HepG2 (cell line): ENCODE results near the gene SUCLG2. TPM values are rescaled to one million over a fixed set of nuclear protein-coding genes. Genes with fewer than 3 reads are reported as not detected.

Experiments
- AGO1 ChIP-seq: fragments of 200-400 bp; formaldehyde crosslinking; IDR thresholded peaks from 2 replicates; pipeline ENCODE4 v1.6.1; 2017; ENCODE audit warnings: mild to moderate bottlenecking, low read depth, low read length, moderate library complexity; ENCODE audit not compliant: poor library complexity, severe bottlenecking
- EEA1 ChIP-seq: sonication (generic); formaldehyde crosslinking; IDR thresholded peaks from 2 replicates; pipeline ENCODE4 v1.5.1; 2020; ENCODE audit warnings: mild to moderate bottlenecking, missing genetic modification reagents, borderline replicate concordance
- ERF ChIP-seq: IDR thresholded peaks from 2 replicates; pipeline ENCODE4 v1.6.1; 2018; ENCODE audit warnings: missing biosample characterization, missing genetic modification reagents
- FOXA1 ChIP-seq, 2 experiments: fragments of 450-650 bp in 1 of 2; sonication (generic) in 1 of 2; formaldehyde crosslinking in 1 of 2; IDR thresholded peaks; 2 replicates each; pipeline versions ENCODE4 v1.4.0 to v1.6.1; 2016 to 2020; ENCODE audit warnings: missing genetic modification reagents in 1 of 2
- FOXP1 ChIP-seq, 2 experiments: fragments of 450-650 bp in 1 of 2; IDR thresholded peaks; 2 replicates each; pipeline ENCODE4 v1.6.1; 2017 to 2018; ENCODE audit warnings: antibody characterized with exemption in 1 of 2
- HNF4G ChIP-seq, 2 experiments: sonication (generic) in 1 of 2; formaldehyde crosslinking in 1 of 2; IDR thresholded peaks; 2 replicates each; pipeline versions ENCODE4 v1.4.0 to v1.6.1; 2011 to 2020; ENCODE audit warnings: borderline replicate concordance in 2 of 2, low read depth in 2 of 2, mild to moderate bottlenecking in 2 of 2, low read length in 1 of 2, missing genetic modification reagents in 1 of 2, moderate library complexity in 1 of 2
- IRX3 ChIP-seq: sonication (generic); formaldehyde crosslinking; IDR thresholded peaks from 2 replicates; pipeline ENCODE4 v1.8.1; 2023; ENCODE audit warnings: mild to moderate bottlenecking, low read depth, missing genetic modification reagents, borderline replicate concordance
- KAT8 ChIP-seq: IDR thresholded peaks from 2 replicates; pipeline ENCODE4 v1.6.1; 2016; ENCODE audit warnings: missing genetic modification reagents, missing compliant biosample characterization
- KDM2A ChIP-seq: sonication (generic); formaldehyde crosslinking; IDR thresholded peaks from 2 replicates; pipeline ENCODE4 v1.4.0; 2020; ENCODE audit warnings: low read depth, missing genetic modification reagents, borderline replicate concordance
- PTBP1 ChIP-seq: fragments of 200-400 bp; formaldehyde crosslinking; IDR thresholded peaks from 2 replicates; pipeline ENCODE4 v1.6.1; 2018; ENCODE audit warnings: low read length, low read depth; ENCODE audit not compliant: poor library complexity, severe bottlenecking
- SRF ChIP-seq: IDR thresholded peaks from 2 replicates; pipeline ENCODE4 v1.6.1; 2011; ENCODE audit warnings: mild to moderate bottlenecking, low read depth, low read length, moderate library complexity
- SRSF4 ChIP-seq: fragments of 200-400 bp; formaldehyde crosslinking; IDR thresholded peaks from one replicate; pipeline ENCODE4 v1.6.1; 2018; ENCODE audit warnings: mild to moderate bottlenecking, low read depth, low read length, moderate library complexity; ENCODE audit not compliant: poor library complexity, severe bottlenecking
- SRSF9 ChIP-seq: fragments of 200-400 bp; formaldehyde crosslinking; IDR thresholded peaks from 2 replicates; pipeline ENCODE4 v1.6.1; 2018; ENCODE audit warnings: borderline replicate concordance, mild to moderate bottlenecking, low read depth, low read length; ENCODE audit not compliant: insufficient read depth, poor library complexity, severe bottlenecking
- TCF7 ChIP-seq: sonication (generic); IDR thresholded peaks from 2 replicates; pipeline ENCODE4 v1.6.1; 2016; ENCODE audit warnings: antibody characterized with exemption, low read depth
- ZBTB38 ChIP-seq: sonication (generic); formaldehyde crosslinking; IDR thresholded peaks from 2 replicates; pipeline ENCODE4 v1.5.1; 2020; ENCODE audit warnings: mild to moderate bottlenecking, missing genetic modification reagents
- ZBTB42 ChIP-seq: sonication (generic); formaldehyde crosslinking; IDR thresholded peaks from 2 replicates; pipeline ENCODE4 v1.5.0; 2020; ENCODE audit warnings: mild to moderate bottlenecking, missing genetic modification reagents
- ZNF251 ChIP-seq: sonication (generic); formaldehyde crosslinking; IDR thresholded peaks from 2 replicates; pipeline ENCODE4 v1.9.0; 2021; ENCODE audit warnings: mild to moderate bottlenecking, missing genetic modification reagents
- ZNF33A ChIP-seq: sonication (generic); formaldehyde crosslinking; IDR thresholded peaks from 2 replicates; pipeline ENCODE4 v1.5.1; 2020; ENCODE audit warnings: missing genetic modification reagents, mild to moderate bottlenecking, moderate library complexity, borderline replicate concordance
- ZNF446 ChIP-seq: sonication (generic); formaldehyde crosslinking; IDR thresholded peaks from 2 replicates; pipeline ENCODE4 v1.5.0; 2020; ENCODE audit warnings: mild to moderate bottlenecking, missing genetic modification reagents
- ZNF572 ChIP-seq: sonication (generic); formaldehyde crosslinking; IDR thresholded peaks from 2 replicates; pipeline ENCODE4 v1.5.1; 2020; ENCODE audit warnings: mild to moderate bottlenecking, missing genetic modification reagents
- ZNF616 ChIP-seq: sonication (generic); formaldehyde crosslinking; IDR thresholded peaks from 2 replicates; pipeline ENCODE4 v1.5.0; 2020; ENCODE audit warnings: low read depth, mild to moderate bottlenecking, missing genetic modification reagents
- ZNF678 ChIP-seq: sonication (generic); formaldehyde crosslinking; IDR thresholded peaks from 2 replicates; pipeline ENCODE4 v1.4.0; 2020; ENCODE audit warnings: mild to moderate bottlenecking, missing genetic modification reagents
- polyA plus RNA-seq, 8 experiments: library from polyadenylated mRNA; depleted of rRNA in 3 of 8; stranded (reverse) in 7 of 8; unstranded in 1 of 8; fragments of >200 nt; fragmentation: Illumina TruSeq in 4 of 8; extraction: Trizol in 4 of 8; gene quantifications; 2 replicates each; pipeline versions ENCODE4 v1.2.1 to v1.2.3, GENCODE V29; 2011 to 2016; ENCODE audit warnings: low read depth in 4 of 8, missing spikeins in 1 of 8, mixed read lengths in 1 of 8; ENCODE audit not compliant: insufficient read depth in 1 of 8
- total RNA-seq, 5 experiments: library from RNA; depleted of rRNA; stranded (reverse); fragments of >200 nt; fragmentation: Illumina TruSeq; extraction: Trizol; gene quantifications; 2 replicates each; pipeline ENCODE4 v1.2.3, GENCODE V29; 2016; ENCODE audit warnings: low read depth in 1 of 5
- TF ChIP-seq, protein P1 (sequence below): sonication (generic); formaldehyde crosslinking; conservative IDR thresholded peaks from 2 replicates; pipeline ENCODE4 v1.8.1; 2023; ENCODE audit warnings: missing genetic modification reagents
- TF ChIP-seq, protein P2 (sequence below): sonication (generic); formaldehyde crosslinking; IDR thresholded peaks from 2 replicates; pipeline ENCODE4 v1.9.0; 2021; ENCODE audit warnings: missing genetic modification reagents, borderline replicate concordance
- TF ChIP-seq, protein P3 (sequence below): sonication (generic); formaldehyde crosslinking; IDR thresholded peaks from 2 replicates; pipeline ENCODE4 v1.8.1; 2022; ENCODE audit warnings: low read depth, mild to moderate bottlenecking, missing genetic modification reagents

Gene SUCLG2
- total and polyA plus RNA-seq, 2 of the 13 experiments (the other 11 are each of a cell fraction or from before 2014, with no cell fraction given) = 21.4 to 64.9 TPM

DNA sequence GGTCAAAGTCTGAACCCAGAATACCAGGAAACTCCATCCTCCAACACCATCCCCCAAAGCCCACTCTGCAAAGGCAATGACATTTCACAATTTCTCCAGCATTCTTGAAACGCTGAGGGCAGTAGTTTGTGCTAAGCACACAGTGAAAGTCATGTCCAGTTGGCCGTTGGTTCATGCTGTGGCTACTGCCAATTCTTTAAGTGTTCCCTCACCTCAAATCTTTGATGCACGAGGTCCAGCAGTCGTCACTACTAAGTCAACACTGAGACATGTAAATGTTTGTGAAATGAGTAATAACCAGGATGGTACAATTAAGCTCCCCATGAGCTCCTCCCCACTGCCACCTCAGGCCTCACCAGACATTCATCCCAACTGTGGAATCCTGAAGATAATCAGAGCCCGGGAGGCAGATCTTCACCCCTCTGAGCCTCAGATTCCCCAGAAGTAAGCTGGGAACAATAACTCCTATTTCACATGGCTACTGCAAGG lies 7.0 kb downstream of the SUCLG2 start (continued):
- TF ChIP-seq EEA1 (CRISPR knock-in tag) = no peak
- no peak for TF ChIP-seq ZNF33A (CRISPR knock-in tag)
- TF ChIP-seq, protein P1, sequence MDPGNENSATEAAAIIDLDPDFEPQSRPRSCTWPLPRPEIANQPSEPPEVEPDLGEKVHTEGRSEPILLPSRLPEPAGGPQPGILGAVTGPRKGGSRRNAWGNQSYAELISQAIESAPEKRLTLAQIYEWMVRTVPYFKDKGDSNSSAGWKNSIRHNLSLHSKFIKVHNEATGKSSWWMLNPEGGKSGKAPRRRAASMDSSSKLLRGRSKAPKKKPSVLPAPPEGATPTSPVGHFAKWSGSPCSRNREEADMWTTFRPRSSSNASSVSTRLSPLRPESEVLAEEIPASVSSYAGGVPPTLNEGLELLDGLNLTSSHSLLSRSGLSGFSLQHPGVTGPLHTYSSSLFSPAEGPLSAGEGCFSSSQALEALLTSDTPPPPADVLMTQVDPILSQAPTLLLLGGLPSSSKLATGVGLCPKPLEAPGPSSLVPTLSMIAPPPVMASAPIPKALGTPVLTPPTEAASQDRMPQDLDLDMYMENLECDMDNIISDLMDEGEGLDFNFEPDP (CRISPR knock-in tag) = no peak
- TF ChIP-seq, protein P2, sequence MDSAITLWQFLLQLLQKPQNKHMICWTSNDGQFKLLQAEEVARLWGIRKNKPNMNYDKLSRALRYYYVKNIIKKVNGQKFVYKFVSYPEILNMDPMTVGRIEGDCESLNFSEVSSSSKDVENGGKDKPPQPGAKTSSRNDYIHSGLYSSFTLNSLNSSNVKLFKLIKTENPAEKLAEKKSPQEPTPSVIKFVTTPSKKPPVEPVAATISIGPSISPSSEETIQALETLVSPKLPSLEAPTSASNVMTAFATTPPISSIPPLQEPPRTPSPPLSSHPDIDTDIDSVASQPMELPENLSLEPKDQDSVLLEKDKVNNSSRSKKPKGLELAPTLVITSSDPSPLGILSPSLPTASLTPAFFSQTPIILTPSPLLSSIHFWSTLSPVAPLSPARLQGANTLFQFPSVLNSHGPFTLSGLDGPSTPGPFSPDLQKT (CRISPR knock-in tag) = no peak
- no peak for TF ChIP-seq AGO1
- no peak for TF ChIP-seq SRSF9
- TF ChIP-seq SRSF4 = no peak
- TF ChIP-seq FOXA1 (IDR thresholded peaks at IDR 0.05) = 0 out of 2 replicates have a peak, but pooled peaks have one; percentile 20
- peak; percentile 89 for TF ChIP-seq FOXA1 (CRISPR knock-in tag; IDR thresholded peaks at IDR 0.05)
- no peak for TF ChIP-seq ZNF446 (CRISPR knock-in tag)
- TF ChIP-seq TCF7 = peak; percentile 63
- no peak for TF ChIP-seq ZNF251
- TF ChIP-seq SRF = 0 out of 2 replicates have a peak, but pooled peaks have one; percentile 4
- peak; percentile 72 for TF ChIP-seq KAT8 (CRISPR knock-in tag)
- no peak for TF ChIP-seq ZNF678 (CRISPR knock-in tag)
- no peak for TF ChIP-seq IRX3 (CRISPR knock-in tag)
- TF ChIP-seq PTBP1 = no peak
- no peak for TF ChIP-seq ZNF616 (CRISPR knock-in tag)
- TF ChIP-seq, protein P3, sequence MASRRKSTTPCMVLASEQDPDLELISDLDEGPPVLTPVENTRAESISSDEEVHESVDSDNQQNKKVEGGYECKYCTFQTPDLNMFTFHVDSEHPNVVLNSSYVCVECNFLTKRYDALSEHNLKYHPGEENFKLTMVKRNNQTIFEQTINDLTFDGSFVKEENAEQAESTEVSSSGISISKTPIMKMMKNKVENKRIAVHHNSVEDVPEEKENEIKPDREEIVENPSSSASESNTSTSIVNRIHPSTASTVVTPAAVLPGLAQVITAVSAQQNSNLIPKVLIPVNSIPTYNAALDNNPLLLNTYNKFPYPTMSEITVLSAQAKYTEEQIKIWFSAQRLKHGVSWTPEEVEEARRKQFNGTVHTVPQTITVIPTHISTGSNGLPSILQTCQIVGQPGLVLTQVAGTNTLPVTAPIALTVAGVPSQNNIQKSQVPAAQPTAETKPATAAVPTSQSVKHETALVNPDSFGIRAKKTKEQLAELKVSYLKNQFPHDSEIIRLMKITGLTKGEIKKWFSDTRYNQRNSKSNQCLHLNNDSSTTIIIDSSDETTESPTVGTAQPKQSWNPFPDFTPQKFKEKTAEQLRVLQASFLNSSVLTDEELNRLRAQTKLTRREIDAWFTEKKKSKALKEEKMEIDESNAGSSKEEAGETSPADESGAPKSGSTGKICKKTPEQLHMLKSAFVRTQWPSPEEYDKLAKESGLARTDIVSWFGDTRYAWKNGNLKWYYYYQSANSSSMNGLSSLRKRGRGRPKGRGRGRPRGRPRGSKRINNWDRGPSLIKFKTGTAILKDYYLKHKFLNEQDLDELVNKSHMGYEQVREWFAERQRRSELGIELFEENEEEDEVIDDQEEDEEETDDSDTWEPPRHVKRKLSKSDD (CRISPR knock-in tag) = no peak
- no peak for TF ChIP-seq ZBTB42 (CRISPR knock-in tag)
- no peak for TF ChIP-seq ZBTB38
- TF ChIP-seq HNF4G (IDR thresholded peaks at IDR 0.05; ENCODE audit: borderline replicate concordance, low read depth, low read length) = peak; percentile 93
- peak; percentile 58; the same call in 1 of the 2 replicates for TF ChIP-seq HNF4G (CRISPR knock-in tag; IDR thresholded peaks at IDR 0.05; ENCODE audit: borderline replicate concordance, low read depth)
- TF ChIP-seq ERF (CRISPR knock-in tag) = peak; percentile 63; the same call in 1 of the 2 replicates
- no peak for TF ChIP-seq ZNF572 (CRISPR knock-in tag)
- peak; percentile 30; the same call in 1 of the 2 replicates for TF ChIP-seq KDM2A (CRISPR knock-in tag)
- TF ChIP-seq FOXP1 (IDR thresholded peaks at IDR 0.05) = no peak
- peak; percentile 62; the same call in 1 of the 2 replicates for TF ChIP-seq FOXP1 (CRISPR knock-in tag; IDR thresholded peaks at IDR 0.05)
